HG03159 (cell line): ENCODE data around the gene SLC16A6.
"Not testable (repeated sequence)": the region's sequence is repeated elsewhere in the genome, so short reads cannot be mapped to it uniquely, and the experiment has no call there.

ENCODE experiments used
- ATAC-seq: cut with Tn5 transposase; IDR thresholded peaks from one replicate; pipeline ENCODE4 v1.9.1; 2021; ENCODE audit warnings: mild to moderate bottlenecking, moderate library complexity; ENCODE audit not compliant: unreplicated experiment

SLC16A6 gene

DNA sequence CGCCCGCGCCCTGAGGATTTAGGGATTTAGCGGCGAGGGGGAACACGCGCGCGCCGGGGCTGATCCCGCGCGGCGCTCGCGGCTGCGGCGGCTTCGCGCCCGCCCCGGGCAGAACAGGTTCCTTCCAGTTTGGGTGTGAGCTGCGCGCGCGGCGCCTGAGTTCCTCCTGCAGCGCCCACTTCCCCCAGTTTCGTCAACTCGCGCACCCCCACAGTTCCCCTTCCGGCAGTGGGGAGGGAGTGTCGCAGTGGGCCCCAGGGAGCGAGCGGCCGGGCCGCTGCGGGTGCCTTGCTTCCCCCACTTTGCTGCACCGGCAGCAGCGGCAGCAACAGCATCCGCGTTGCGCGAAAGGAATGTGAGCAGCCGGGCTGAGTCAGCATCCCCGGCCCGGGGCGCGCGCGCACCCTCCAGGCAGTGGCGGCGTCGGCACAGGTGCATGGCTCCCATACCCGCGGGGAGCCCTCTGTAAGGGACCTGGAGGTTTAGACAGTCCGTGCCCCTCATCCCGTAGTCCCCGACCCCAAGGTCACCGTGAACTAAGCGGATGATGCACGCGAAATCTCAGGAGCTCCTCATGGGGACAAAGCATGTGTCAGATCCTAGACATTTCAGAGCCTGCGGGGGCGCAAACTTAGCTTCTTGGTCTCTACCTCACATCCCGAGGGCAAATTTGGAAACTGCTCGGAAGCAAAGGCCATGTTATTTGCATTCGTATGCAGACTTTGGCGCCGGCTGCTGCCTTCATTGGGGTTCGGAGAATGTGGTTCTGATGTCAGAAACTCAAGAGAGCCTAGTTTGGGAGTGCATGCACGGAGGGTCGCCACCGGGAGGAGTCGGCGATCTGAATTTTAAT lies 1.1 kb upstream of the SLC16A6 start:
- ATAC-seq, result peak; percentile 64

DNA sequence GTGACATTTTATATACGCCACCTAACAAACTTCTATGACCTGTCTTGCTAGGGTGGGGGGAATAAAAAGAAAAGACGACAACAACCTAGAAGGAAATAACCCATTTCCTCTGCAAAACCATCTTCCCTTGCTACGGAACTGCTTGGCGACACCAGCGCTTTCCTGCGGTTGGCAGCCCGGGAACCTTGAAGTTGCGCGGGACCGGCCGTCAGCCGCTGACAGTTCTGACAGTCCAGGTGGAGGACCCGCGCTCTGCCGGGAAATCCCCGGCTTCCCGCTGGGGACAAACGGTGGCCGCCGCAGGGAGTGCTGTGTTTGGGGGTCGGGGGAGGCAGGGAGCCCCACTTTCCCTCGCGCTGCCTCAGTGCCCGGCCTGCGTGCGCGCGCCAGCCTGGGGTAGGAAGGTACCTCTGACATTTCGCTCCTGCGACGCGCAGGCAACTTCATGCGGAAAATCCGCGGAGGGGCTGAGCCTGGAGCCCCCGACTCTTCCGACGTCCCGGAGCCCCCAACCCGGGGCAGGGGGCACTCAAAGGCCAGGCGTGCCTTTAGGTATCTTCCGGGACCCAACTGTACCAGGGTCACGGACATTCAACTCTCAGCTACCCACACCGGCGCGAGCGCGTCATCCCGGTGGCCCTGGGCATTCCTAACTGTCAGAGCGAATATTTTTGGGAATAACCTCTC lies 516 bp downstream of the SLC16A6 start:
- ATAC-seq, result no peak

DNA sequence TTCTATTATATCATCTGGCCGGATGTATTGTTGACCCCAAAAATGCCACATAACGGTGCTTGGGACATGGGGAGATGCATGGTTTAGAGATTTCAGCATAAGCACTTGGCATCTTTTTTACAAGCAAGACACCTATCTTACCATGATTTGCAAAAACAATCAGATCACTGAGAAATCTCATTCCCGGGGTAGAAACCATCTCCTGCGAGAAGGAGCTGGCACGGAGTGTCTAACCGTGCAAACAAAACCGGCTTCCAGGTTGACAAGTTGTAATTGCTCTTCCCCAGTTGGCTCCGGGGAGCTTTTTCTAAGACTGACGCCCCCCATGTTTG lies 1.0 kb downstream of the SLC16A6 start:
- no peak for ATAC-seq

DNA sequence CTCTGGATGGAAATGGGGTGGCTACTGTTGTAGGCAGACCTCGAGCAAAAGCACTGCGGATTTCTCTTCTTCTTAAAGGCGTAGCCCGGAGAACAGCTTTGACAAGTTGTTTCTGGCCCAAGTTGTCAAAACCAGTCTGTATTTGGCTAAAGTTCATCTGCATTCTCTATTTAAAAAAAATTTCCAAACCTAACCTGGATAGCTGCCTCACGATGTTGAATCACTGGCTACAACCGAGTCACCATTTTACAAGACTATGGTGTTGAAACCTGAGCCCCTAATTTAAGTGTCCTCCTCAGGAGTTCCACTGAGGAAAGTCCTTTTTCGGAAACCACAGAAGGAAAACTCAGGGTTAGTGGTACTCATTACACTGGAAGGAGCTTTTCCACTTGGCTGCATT lies 1.5 kb downstream of the SLC16A6 start:
- no peak for ATAC-seq

DNA sequence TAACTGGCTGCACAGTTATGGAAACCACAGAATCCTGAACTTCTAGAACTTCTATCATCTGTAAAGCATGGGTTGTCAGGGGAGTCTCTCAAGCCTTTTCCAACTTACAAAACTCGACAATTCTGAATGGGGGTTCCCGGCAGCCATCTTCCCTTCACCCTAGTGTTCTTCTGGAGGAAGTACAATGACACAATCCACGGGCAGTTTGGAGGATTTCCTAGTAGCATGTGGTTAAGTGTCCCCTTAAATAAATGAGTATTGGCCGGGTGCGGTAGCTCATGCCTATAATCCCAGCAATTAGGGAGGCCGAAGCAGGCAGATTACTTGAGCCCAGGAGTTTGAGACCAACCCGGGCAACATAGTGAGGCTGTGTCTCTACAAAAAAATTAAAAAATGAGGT lies 2.1 kb downstream of the SLC16A6 start:
- no peak for ATAC-seq

DNA sequence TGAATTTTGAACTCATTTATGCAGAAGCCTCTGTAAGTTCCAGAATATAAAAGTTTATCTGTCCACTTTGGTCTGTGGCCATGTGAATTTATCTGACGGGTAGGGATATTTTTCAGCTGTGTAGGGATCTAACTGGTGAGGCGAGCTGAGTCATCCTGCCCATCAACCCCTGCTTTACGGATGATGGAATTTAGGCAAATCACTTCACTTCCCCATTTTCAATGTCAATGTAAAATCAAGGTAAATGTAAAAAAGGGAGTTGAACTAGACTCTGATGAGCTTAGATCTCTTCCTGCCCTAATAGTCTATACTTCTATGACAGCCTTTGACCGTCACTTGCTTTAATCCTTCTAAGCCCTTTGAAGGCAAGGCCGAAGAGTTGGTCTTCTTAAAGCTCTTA lies 2.6 kb downstream of the SLC16A6 start:
- ATAC-seq, result no peak

DNA sequence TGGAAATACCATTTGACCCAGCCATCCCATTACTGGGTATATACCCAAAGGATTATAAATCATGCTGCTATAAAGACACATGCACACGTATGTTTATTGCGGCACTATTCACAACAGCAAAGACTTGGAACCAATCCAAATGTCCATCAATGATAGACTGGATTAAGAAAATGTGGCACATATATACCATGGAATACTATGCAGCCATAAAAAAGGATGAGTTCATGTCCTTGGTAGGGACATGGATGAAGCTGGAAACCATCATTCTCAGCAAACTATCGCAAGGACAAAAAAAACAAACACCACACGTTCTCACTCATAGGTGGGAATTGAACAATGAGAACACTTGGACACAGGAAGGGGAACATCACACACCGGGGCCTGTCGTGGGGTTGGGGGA lies 9.0 kb downstream of the SLC16A6 start:
- ATAC-seq, result not testable (repeated sequence)

DNA sequence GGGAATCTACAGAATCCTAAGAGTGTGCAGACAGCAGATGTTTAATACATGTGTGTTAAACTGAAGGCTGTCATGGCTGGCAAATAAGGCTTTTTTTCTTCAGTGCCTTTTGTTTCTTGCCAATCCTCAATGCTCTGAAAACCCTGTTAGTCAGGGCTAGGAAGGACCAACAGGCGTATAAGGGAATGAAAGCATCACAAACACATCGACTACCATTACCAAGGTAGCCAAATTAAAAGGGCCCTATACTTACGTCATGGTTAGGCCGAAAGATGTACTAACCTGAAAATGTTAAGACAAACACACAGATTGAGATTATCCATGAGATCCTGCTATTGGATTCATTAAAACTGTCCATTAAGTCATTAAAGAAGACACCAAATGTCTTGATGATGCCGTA lies 13.1 kb downstream of the SLC16A6 start:
- no peak for ATAC-seq

DNA sequence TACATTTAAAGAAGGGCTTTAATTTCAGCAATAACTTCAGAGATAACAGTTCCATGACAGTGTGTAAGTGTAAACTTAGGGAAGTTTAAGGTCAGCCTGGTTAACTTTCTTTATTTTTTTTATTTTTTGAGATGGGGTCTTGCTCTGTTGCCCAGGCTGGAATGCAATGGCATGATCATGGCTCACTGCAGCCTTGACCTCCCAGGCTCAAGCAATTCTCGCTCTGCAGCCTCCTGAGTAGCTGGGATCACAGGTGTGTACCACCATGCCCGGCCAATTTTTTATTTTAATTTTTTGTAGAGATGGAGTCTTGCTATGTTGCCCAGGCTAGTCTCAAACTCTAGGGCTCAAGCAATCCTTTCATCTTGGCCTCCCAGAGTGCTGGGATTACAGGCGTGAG lies 14.6 kb downstream of the SLC16A6 start:
- ATAC-seq, result not testable (repeated sequence)

DNA sequence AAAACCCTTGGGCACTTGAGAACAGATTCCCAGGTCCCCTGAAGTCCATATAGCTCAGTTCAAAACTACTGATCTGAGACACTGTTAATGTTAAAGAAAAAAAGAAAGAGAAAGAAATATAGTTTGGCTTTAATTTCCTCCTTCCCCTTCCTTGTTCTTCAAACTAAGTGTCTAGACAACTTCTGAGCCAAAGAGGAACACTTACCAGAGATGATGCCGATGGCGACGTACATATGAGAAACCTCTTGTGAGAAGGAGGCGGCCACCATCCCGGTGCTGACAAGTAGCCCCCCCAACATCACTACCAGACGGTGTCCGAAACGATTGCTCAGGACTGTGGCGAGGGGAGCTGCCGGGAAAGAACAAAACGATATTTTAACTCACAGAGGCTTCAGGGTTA lies 17.2 kb downstream of the SLC16A6 start:
- no peak for ATAC-seq

DNA sequence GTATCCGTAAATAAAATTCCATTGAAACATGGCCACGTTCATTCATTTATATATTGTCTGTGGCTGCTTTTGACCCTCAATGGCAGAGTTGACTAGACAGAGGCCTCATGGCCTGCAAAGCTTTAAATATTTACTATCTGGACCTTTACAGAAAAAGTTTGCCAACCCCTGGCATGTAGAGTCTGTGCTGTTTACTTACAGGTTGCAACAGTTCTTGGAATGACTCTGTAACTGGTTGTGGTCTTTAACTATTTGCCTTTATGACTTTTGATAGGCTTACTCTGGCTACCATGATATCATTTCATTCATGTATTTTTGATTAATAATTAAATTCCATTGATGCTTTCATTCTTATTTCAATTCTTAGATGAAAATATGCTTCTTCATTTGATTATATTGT lies 25.1 kb downstream of the SLC16A6 start:
- ATAC-seq, result not testable (repeated sequence)

DNA sequence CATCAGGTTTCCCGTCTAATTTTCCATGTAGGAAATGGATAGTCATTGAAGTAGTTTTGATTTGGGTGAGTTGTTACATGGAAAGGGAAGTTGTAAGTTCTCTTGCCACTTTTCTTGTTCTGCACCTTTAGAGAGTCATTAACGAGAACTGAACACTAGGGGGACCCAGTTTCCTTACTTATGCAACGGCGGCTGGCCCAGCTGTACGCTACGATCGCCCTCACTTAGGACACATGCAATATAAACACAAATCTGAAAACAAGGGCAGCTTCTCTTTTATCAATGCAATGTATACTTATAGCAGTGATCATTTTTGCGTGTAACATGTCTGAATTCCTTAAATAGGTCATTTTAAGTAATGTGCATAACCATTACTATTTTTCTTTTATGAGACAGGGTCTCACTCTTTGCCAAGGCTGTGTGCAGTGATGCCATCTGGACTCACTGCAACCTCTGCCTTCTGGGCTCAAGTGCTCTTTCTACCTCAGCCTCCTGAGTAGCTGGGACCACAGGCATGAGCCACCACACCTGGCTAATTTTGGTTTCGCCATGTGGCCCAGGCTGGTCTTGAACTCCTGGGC lies 27.7 kb downstream of the SLC16A6 start:
- peak; percentile 49 for ATAC-seq

DNA sequence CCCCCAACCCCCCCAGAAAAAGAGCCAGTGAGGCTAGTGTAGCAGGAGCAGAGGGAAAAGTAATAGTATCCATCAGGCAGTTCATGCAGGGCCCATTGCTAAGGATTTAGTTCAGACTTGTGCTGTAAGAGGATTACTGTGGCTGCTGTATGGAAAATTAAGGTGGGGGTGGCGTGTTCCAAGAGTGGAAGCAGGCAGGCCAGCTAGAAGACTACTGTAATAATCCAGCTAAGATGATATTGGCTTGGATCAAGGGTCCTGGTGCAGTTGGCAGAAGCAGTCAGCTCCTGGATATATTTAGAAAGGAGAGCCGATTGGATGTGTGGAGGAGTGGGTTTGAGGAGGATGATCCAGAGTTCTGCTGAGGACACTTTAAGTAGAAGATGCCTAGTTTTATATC lies 28.5 kb downstream of the SLC16A6 start:
- not testable (repeated sequence) for ATAC-seq

DNA sequence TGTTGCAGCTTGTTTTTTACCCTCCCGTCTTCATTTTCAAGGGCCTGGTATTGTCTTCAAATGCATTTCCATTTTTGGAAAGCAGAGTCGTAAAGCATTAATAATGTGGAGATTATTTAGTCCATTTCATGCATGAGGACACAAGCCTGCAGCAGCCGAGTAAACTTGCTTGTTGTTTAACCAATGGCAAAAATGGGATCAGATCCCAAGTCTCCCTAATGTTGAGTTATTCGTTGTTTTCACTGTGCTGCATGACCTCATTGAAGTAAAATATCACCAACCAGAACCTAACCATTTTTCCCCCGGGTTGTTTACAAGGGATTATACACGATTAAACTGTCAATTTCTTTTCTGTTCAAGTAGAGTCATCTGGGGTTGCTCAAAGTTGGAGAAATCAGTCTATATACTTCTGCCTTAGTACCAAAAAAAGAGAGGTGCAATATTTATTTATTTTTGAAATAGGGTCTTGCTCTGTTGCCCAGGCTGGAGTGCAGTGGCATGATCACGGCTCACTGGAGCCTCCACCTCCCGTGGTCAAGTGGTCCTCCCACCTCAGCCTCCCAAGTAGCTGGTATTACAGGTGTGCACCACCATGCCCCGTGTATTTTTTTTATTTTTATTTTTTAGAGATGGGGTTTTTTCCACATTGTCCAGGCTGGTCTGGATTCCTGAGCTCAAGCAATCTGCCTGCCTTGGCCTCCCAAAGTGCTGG lies 30.7 kb downstream of the SLC16A6 start:
- ATAC-seq, result no peak

DNA sequence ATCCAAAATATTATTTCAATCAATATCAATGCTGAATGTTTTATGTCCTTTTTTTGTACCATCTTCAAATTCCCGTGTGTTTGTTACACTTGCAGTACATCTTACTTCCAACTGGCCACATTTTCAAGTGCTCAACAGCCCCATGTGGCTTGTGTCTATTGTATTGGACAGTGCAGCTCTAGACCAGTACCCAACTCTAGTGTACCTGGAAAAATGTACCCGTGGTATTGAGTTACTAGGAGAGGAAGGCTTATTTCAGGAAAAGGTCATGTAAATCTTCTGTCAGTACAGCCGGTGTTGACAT lies 31.3 kb downstream of the SLC16A6 start:
- ATAC-seq, result not testable (repeated sequence)

DNA sequence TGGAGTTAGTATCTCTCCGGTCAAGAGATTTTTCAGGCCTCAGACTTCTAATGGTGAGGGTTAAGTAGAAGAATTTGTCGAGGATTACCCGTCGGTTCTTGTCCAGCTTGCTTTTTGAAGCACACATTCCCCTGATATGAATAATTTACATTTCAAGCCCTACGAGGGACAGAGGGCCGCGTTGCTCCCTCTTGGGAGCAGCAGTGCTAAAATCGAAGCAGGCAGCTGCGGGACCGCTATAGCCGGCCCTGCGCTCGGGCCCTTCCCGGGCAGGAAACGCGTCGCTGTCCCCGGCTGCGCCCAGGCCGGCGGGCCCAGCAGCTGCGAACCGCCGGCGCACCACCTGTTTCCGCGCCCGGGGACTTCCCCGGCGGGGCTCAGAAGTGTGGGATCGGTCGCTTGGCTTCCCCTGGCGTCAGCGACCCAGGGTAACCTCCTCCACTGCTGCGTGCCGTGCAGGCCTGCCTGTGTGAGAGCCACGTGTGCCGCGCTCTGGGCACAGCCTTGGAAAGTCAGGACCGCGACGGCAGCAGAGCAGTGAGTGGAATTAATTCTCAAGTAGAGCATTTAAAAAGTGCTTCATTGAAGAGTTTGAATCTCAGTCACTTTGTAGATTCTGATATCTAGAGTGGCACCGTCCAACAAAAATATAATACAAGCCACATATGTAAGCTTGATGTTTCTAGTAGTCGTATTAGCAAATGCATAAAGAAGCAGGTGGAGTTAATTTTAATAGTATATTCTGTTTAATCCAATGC lies 31.9 kb downstream of the SLC16A6 start:
- peak; percentile 89 for ATAC-seq

DNA sequence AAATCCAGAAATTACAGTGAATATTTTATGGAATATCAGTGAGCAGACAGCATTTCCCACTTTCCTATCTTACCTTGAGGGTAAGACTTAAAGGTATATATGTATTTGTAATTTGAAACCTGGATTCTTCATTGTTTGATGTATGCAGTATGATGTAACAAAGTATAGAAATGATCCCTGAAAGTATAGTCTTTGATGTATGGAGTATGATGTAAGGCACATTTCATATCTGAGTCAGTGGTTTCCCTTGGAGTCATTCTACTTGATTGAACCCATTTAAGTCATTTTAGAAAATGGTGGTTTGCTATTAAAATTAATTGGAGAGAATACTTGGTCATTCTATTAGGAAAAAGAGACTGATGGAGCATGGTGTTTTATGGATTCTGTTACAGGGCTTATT lies 33.0 kb downstream of the SLC16A6 start:
- ATAC-seq, result no peak

DNA sequence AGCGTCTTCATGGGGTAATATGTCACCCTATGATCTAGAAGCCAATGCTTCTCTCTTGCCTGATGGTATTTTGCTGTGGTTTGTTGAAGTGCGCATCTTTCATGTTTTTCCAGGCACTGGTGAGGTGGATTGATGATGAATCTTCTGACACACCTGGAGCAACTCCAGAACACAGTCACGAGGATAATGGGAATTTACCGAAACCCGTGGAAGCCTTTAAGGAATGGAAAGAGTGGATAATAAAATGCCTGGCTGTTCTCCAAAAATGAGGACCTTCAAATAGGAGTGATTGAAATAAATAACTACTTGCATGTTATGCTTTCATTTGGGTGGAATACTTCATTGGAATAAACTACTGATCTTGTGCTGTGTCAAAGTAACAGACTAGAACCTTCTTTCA lies 34.2 kb downstream of the SLC16A6 start:
- ATAC-seq, result not testable (repeated sequence)

DNA sequence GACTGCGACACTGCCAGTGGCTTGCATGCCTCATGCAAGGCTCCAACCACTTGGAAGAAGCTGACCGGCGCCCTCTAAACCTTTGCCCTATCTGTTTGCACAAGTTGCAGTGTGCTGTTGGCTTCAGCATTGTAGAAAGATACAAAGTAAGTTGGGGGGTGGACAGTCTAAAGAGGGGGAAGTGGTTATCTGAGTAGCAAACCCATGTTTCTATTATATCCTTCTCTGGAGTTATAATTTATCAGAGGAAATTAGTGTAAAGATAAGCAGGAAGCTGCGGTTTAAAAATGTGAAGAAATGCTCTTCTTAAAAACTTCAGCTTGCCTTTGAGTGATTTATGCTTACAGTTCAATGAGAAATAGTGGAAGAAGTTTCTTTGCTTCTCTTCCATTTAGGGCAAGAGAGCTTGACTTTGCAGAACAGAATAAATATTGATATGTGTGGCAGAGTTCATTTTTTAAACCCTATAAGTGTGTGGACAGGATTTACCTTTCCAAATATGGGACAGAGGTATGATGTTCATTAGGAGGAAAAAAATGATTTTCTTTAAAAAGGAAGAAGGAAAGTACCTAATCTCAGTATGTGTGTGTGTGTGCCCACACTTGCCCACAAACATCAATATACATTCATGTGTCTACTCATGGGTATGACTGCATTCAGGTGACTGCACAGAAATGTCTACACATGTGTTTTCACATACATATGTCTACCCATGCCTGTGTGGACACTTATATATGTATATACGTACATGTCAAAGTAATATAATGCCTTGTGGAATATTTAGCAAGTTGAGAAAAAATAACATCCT lies 35.0 kb downstream of the SLC16A6 start:
- no peak for ATAC-seq

DNA sequence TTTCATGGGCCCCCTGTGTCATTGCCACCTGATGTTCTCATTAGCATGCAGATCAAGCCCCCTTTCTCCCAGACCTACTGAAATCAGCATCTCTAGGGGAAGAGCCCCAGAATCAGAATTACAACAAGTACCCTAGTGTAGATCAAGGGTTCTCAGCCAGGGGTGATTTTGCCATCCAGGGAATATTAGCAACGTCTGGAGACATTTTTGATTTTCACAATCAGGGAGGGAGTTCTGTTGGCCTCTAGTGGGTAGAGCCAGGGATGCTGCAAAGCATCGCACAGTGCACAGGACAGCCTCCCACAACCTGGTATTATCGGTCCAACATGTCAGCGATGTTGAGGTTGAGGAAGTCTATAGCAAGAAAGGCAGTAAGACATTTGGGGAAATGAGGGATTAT lies 35.8 kb downstream of the SLC16A6 start:
- no peak for ATAC-seq
